Fibroblast of pulmonary artery (primary cell): Measurements from ENCODE around the gene PPP1R3E.

Source experiments
- DNase-seq: peaks from one replicate; pipeline ENCODE4 v3.0.0-alpha.2; 2010; ENCODE audit warnings: low read depth
- H3K4me3 ChIP-seq: replicated peaks from 2 replicates; pipeline ENCODE4 v1.5.1; 2011; ENCODE audit warnings: low read depth, mild to moderate bottlenecking, control low read depth, low read length, moderate library complexity
- TF ChIP-seq, protein P1 (sequence below): IDR thresholded peaks from 2 replicates; pipeline ENCODE4 v1.5.1; 2011; ENCODE audit warnings: mild to moderate bottlenecking, control low read depth, low read length, inconsistent platforms; ENCODE audit errors: missing control alignments

PPP1R3E gene

DNA sequence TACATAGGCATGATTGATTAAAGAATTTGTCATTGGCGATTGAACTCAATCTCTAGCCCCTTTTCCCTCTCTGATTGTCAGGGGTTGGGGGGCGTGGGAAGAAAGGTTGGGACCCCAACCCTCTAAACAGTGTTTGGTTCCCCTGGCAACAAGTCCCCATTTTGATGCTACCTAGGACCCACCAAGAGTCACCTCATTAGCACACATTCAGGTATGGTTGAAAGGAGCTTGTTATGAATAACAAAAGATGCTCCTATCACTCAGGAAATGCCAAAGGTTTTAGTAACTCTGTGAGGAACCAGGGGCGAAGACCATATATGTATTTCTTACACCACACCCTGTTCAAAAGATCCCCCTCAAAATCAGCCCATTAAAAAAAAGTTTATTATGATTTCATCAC lies 50.7 kb downstream of the PPP1R3E start:
- no peak for DNase-seq
- H3K4me3 ChIP-seq: no peak overlapping the region
- TF ChIP-seq, protein P1, sequence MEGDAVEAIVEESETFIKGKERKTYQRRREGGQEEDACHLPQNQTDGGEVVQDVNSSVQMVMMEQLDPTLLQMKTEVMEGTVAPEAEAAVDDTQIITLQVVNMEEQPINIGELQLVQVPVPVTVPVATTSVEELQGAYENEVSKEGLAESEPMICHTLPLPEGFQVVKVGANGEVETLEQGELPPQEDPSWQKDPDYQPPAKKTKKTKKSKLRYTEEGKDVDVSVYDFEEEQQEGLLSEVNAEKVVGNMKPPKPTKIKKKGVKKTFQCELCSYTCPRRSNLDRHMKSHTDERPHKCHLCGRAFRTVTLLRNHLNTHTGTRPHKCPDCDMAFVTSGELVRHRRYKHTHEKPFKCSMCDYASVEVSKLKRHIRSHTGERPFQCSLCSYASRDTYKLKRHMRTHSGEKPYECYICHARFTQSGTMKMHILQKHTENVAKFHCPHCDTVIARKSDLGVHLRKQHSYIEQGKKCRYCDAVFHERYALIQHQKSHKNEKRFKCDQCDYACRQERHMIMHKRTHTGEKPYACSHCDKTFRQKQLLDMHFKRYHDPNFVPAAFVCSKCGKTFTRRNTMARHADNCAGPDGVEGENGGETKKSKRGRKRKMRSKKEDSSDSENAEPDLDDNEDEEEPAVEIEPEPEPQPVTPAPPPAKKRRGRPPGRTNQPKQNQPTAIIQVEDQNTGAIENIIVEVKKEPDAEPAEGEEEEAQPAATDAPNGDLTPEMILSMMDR: no peak

- TF ChIP-seq, protein P1: no peak
- no peak for DNase-seq
- no peak overlapping the region for H3K4me3 ChIP-seq
Measured at GRCh38 chr14:23249824-23250223, 52.8 kb downstream of the PPP1R3E start.

GRCh38 chr14:23248601-23249000 lies 54.1 kb downstream of the PPP1R3E start:
- DNase-seq: no peak
- TF ChIP-seq, protein P1: no peak

More at GRCh38 chr14:23248601-23249000, 54.1 kb downstream of the PPP1R3E start:
- no peak overlapping the region for H3K4me3 ChIP-seq
